A673 (cell line): ENCODE results near the gene TBP.

Source experiments
- EZH2 ChIP-seq: fragments of 200-600 bp; sonication (generic); IDR thresholded peaks from 2 replicates; pipeline ENCODE4 v1.6.1; 2017; ENCODE audit warnings: borderline replicate concordance, low read depth, mild to moderate bottlenecking, mixed read lengths, antibody characterized with exemption, low read length; ENCODE audit not compliant: poor library complexity, severe bottlenecking
- TF ChIP-seq, protein P1 (sequence below): fragments of 300-800, 200-600 bp; sonication (generic); conservative IDR thresholded peaks from 2 replicates; pipeline ENCODE4 v1.5.1; 2017; ENCODE audit warnings: low read depth, mild to moderate bottlenecking, antibody characterized with exemption, low read length, moderate library complexity, mixed read lengths

DNA sequence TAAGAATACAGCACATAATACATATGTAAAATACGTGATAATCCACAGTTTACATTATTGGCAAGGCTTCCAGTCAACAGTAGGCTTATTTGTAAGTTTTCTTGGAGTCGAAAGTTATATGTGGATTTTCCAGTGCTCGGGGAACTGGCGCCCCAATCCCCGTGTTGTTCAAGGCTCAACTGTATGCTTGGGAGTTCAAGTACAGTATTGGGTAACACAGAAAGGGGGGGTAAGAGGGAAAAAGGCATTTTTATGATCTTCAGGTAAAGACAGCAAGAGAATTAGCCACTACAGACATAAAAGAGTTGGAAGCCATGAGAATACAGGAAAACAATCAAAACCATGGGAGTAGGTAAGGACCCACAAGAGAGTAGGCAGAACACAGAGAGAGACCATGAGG lies 17.5 kb upstream of the TBP start:
- no peak for TF ChIP-seq EZH2
- TF ChIP-seq, protein P1, sequence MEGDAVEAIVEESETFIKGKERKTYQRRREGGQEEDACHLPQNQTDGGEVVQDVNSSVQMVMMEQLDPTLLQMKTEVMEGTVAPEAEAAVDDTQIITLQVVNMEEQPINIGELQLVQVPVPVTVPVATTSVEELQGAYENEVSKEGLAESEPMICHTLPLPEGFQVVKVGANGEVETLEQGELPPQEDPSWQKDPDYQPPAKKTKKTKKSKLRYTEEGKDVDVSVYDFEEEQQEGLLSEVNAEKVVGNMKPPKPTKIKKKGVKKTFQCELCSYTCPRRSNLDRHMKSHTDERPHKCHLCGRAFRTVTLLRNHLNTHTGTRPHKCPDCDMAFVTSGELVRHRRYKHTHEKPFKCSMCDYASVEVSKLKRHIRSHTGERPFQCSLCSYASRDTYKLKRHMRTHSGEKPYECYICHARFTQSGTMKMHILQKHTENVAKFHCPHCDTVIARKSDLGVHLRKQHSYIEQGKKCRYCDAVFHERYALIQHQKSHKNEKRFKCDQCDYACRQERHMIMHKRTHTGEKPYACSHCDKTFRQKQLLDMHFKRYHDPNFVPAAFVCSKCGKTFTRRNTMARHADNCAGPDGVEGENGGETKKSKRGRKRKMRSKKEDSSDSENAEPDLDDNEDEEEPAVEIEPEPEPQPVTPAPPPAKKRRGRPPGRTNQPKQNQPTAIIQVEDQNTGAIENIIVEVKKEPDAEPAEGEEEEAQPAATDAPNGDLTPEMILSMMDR: no peak
